ENCODE data around the gene ARAP3. TPM values are rescaled to one million over a fixed set of nuclear protein-coding genes. Genes with fewer than 3 reads are reported as not detected.
A peak's percentile ranks its signal among the peaks of the same experiment; 100 is the strongest.

Gene ARAP3
- total RNA-seq, 1 experiment from 2014 or later = 15.1 TPM

GRCh38 chr5:141691286-141691866 is 9.3 kb upstream of the ARAP3 start:
- intact Hi-C loops (cut with micrococcal nuclease) = no loop called here
- H4K20me1 ChIP-seq (ENCODE audit: insufficient read depth) = no peaks in the 10 kb centered on the region
- no peaks in the 10 kb centered on the region for H3K36me3 ChIP-seq (ENCODE audit: control insufficient read depth in 1 of 2, insufficient read depth in 2 of 2, low read length in 2 of 2)
- no peak for ATAC-seq
- no peak overlapping the region for H3K4me3 ChIP-seq (replicated peaks in 1 of 2; ENCODE audit: low read depth in 1 of 2, low read length in 2 of 2)
- TF ChIP-seq SP1 (IDR thresholded peaks at IDR 0.05; ENCODE audit: low read depth) (no peak), TCF7L2 (IDR thresholded peaks at IDR 0.05; ENCODE audit: borderline replicate concordance, extremely low read depth, insufficient read depth, insufficient read length) (no peak), POLR2A (IDR thresholded peaks at IDR 0.05; ENCODE audit: borderline replicate concordance, extremely low read depth, insufficient read depth, insufficient read length) (no peak)
- no peak overlapping the region for H3K27ac ChIP-seq (ENCODE audit: low read depth, low read length)
- no TSS peak for BruUV-seq (replicated peaks)
- no peak overlapping the region for H2AFZ ChIP-seq (ENCODE audit: low read depth, low read length, poor library complexity, severe bottlenecking)
- no peaks in the 10 kb centered on the region for H3K9me3 ChIP-seq (ENCODE audit: control insufficient read depth in 1 of 2, insufficient read depth in 1 of 2, low read depth in 1 of 2, low read length in 2 of 2)
- H3K9me2 ChIP-seq (ENCODE audit: insufficient read depth) = no peaks in the 10 kb centered on the region
- peak overlapping the region; percentile 69; the same call in 1 of the 2 replicates for H3K4me2 ChIP-seq (ENCODE audit: low read length)
- H3K4me1 ChIP-seq (ENCODE audit: control insufficient read depth in 1 of 2, insufficient read depth in 2 of 2, low read length in 2 of 2) = peaks cover 0 to 18% of the 10 kb centered on the region in 2 experiments; a peak in 3 of 4 replicates
- no peak overlapping the region for H3K9ac ChIP-seq (ENCODE audit: low read length)
- ChIA-PET CTCF (interaction anchor here (0.7 to 2.6 kb wide), 24 partner anchors 8 to 453 kb away, joined by 3 to 79 read pairs (median 4); partner anchors contain the start of genes ARAP3, DELE1, FCHSD1 and PCDH1), POLR2A (interaction anchor here (0.8 to 1.7 kb wide), 2 partner anchors 9 to 269 kb away, joined by 3 to 5 read pairs; no protein-coding TSS in a partner anchor), RAD21 (ENCODE audit: low non-redundant PET in 1 of 2, low total read pairs in 2 of 2, uncharacterized antibody in 2 of 2, unreplicated experiment in 2 of 2) (interaction anchor here (1.0 to 3.6 kb wide), 8 partner anchors 27 to 321 kb away, joined by 3 to 20 read pairs (median 4); partner anchors contain the start of gene PCDH1 (in 1 of the 2))
- H3K27me3 ChIP-seq (ENCODE audit: insufficient read depth, low read length) = no peaks in the 10 kb centered on the region
- DNase-seq (ENCODE audit: low read depth, low spot score) = no peak
- no peaks in the 10 kb centered on the region for H3K79me2 ChIP-seq (ENCODE audit: insufficient read depth, low read length)

GRCh38 chr5:141686648-141687416 is 4.8 kb upstream of the ARAP3 start:
- Histone ChIP-seq H3K4me1 (ENCODE audit: control insufficient read depth in 1 of 2, insufficient read depth in 2 of 2, low read length in 2 of 2) (peaks cover 7 to 16% of the 10 kb centered on the region in 2 experiments), H3K27me3 (ENCODE audit: insufficient read depth, low read length) (no peaks in the 10 kb centered on the region), H3K4me3 (replicated peaks in 1 of 2; ENCODE audit: low read depth in 1 of 2, low read length in 2 of 2) (no peak overlapping the region), H3K4me2 (ENCODE audit: low read length) (no peak overlapping the region), H3K79me2 (ENCODE audit: insufficient read depth, low read length) (no peaks in the 10 kb centered on the region), H4K20me1 (ENCODE audit: insufficient read depth) (no peaks in the 10 kb centered on the region), H3K27ac (ENCODE audit: low read depth, low read length) (no peak overlapping the region), H3K36me3 (ENCODE audit: control insufficient read depth in 1 of 2, insufficient read depth in 2 of 2, low read length in 2 of 2) (no peaks in the 10 kb centered on the region), H3K9ac (ENCODE audit: low read length) (no peak overlapping the region), H3K9me3 (ENCODE audit: control insufficient read depth in 1 of 2, insufficient read depth in 1 of 2, low read depth in 1 of 2, low read length in 2 of 2) (no peaks in the 10 kb centered on the region), H2AFZ (ENCODE audit: low read depth, low read length, poor library complexity, severe bottlenecking) (no peak overlapping the region), H3K9me2 (ENCODE audit: insufficient read depth) (no peaks in the 10 kb centered on the region)
- intact Hi-C loops (cut with micrococcal nuclease) = no loop called here
- ATAC-seq (no peak), DNase-seq (ENCODE audit: low read depth, low spot score) (no peak)
- ChIA-PET POLR2A (no interaction called here), RAD21 (ENCODE audit: low non-redundant PET in 1 of 2, low total read pairs in 2 of 2, uncharacterized antibody in 2 of 2, unreplicated experiment in 2 of 2) (no interaction called here), CTCF (no interaction called here)
- no peak for TF ChIP-seq JUND (IDR thresholded peaks at IDR 0.05)
- no peak for TF ChIP-seq CTCF (IDR thresholded peaks at IDR 0.05 in 2 of 3, conservative IDR thresholded peaks at IDR 0.05 in 1 of 3; ENCODE audit: borderline replicate concordance in 1 of 3, insufficient read depth in 1 of 3, low read depth in 2 of 3, low read length in 2 of 3)
- no peak for TF ChIP-seq EZH2phosphoT487 (IDR thresholded peaks at IDR 0.05; ENCODE audit: borderline replicate concordance)
- no peak for TF ChIP-seq ZNF274 (IDR thresholded peaks at IDR 0.05; ENCODE audit: low read depth, low read length)
- no peak for TF ChIP-seq ATF3 (IDR thresholded peaks at IDR 0.05)
- no peak for TF ChIP-seq RAD21 (IDR thresholded peaks at IDR 0.05; ENCODE audit: low read depth)
- TF ChIP-seq REST (IDR thresholded peaks at IDR 0.05; ENCODE audit: low read depth) = no peak
- no TSS peak for BruUV-seq (replicated peaks)
